Cerebellar cortex (tissue), 1 donor: ENCODE results near the gene RBMS2.

ENCODE experiments used
- DNase-seq: peaks from one replicate; pipeline ENCODE4 v3.0.0-alpha.2; 2015; ENCODE audit warnings: low spot score

Gene RBMS2

DNA sequence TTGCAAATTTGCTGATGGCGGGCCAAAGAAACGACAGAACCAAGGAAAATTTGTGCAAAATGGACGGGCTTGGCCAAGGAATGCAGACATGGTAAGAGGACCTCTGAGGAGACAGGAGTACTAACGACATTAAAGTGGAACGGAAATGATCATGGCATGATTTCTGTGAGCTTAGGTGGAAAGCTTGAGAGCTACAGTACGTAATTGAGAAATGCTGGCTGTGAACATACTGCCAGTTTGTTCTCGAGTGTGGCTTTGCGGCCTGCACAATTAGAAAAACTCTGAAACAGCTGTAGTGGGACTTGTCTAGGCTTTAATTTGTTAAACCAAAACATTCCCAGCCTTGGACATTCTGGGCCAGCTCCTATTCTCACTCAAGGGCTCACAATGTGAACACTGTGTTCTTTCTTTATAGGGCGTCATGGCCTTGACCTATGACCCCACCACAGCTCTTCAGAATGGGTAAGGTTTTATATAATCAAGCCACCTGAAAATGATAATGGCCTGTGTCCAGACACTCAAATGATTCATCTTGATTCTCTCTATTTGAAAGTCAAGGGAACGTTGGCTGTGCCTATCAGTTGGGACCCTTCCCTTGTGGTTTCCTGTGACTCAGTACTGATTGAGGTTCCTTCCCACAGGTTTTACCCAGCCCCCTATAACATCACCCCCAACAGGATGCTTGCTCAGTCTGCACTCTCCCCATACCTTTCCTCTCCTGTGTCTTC is 60.0 kb downstream of the RBMS2 start:
- DNase-seq, result no peak

DNA sequence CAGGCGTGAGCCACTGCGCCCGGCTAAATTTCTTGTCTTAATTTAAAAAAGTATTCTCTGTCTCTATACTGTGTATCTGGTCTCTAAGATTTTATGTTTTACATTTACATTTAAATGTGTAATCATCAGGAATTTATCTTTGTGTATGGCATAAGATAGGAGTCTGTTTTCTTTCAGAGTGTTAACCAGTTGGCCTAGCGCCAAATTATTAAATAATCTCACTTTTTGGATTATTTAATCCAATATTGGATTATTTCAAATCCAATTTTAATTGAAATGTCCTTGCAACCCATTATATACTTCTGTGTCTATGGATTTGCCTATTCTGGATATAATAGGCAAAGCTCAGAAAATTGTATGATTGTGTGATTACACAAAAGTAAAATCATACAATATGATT is 63.5 kb downstream of the RBMS2 start:
- no peak for DNase-seq

DNA sequence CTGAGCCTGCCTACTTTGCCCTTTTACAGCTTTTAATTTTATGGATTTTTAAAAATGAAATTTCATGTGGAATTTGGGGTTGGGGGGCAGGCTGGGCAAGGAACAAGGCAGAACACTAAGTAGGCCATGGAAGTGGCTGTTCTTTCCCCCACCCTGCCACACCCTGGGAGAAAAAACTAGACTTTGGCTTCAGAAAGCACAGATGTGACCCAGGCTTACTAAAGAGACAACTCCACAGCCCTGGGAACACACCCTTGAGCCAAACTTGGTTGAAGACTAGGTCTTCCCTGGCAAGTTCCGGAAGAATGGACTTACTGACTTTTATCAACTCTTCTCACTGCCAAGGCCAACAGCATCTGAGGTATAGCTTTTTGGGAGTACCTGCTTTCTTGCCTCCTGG is 68.2 kb downstream of the RBMS2 start:
- DNase-seq, result no peak

DNA sequence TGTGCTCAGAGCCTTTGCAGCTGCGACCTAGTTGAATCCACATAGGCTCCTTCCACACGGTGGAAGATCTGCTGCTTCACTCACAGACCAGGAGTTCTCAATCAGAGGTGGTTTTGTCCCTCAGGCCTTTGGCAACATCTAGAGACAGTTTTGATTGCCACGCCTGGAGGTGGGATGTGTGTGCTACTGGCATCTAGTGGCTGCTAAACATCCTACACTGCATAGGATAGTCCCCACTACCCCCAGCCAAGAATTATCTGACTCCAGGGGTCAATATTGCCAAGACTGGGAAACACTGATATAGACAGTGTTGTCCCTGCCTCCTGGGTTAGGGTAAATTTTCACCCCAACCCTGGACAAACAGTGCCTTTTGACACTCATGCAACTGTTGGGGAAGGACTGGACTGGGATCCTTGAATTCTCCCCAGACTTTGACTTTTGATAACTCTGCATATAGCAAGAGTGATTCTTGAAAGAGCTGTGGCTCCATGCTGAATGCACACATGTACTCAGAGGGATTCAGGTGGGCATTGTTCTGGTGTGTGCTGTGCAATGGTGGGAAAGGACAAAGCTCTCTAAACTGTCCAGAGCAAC is 68.7 kb downstream of the RBMS2 start:
- DNase-seq, result peak; percentile 40

DNA sequence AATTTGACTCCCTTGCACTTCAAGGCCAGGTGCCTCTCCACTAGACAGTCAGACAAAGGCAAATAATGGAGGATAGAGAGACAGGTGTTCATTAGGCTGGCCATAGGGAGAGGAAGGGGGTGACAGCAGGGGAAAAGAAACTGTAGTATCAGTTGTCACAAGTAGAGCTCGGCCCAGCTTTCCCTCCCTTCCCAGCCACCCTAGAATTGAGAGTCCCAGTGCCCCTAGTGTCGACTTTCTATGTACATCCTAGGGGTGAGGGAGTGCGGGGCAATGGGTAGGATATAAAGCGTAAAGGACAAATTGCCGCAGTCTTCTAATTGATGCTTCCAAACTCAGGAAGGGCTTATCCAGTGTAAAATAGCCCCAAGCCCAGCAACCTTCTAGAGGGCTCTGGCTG is 69.5 kb downstream of the RBMS2 start:
- no peak for DNase-seq

DNA sequence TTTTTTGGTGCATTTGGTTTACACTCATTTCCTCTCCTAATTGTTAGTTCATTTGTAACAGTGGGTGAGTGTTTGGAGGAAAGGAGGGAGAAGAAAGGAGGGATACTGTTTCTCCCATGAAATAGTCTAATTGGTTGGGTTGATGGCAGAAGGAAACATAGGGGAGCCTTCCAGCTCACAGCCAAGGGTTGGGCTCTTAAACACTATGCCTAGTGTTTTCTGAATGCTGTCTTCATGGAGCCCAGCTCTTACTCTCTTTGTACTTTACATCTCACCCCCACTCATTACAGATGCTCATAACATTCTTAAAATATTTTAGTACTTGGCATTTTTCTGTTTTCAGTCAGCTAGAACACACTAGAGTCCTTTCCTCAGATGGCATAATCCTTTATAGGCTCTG is 70.3 kb downstream of the RBMS2 start:
- DNase-seq, result no peak

DNA sequence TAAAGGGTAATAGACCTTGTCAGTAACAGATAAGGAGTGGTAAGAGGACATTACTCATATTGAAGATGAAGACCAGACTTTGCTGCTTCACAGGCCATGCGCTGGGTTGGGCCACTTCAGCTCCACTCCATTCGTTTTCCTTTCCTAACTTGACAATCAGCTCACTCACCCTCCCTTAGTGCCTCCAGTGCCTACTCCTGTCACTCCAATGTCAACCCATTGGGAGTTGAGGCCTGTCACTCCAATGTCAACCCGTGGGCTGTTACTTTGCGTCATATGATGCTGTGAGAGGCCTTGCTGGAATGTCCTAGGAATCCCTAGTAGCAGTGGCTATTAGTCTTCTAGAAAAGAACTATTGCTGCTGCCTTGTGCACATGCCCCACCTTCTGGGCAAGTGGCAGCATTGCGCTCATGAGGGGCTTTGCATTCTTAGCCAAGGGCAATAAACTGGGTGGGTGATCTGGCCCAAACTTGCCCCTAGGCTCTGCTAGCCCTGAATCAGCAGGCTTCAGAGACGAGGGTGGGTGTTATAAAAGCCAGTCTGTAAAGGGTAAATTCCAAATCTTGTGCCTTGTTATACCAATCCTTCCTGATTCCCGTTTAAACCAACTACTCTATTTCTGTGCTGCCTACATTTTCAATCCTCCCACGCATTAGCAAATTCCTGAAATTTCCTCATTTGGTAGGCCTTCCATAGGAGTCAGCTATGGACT is 72.4 kb downstream of the RBMS2 start:
- peak; percentile 67 for DNase-seq

DNA sequence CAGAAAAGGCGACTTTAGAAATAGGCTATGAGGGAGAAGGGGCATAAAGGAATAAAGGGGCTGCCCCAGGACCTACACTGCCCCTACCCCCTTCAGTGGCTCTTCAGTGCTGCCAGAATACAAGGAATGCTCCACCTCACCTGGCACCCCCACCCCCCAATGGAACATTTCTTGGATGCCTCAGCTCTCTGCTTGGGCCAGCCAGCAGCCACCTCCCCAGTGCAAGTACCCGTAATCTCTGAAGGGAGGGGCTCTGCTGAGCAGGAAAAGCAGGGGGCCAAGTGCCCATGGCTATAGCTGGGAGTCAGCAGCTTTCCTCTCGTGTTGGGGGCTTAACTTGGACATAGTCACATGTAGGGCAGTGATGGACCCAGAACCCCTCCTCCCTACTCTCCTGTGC is 75.2 kb downstream of the RBMS2 start:
- DNase-seq, result no peak

DNA sequence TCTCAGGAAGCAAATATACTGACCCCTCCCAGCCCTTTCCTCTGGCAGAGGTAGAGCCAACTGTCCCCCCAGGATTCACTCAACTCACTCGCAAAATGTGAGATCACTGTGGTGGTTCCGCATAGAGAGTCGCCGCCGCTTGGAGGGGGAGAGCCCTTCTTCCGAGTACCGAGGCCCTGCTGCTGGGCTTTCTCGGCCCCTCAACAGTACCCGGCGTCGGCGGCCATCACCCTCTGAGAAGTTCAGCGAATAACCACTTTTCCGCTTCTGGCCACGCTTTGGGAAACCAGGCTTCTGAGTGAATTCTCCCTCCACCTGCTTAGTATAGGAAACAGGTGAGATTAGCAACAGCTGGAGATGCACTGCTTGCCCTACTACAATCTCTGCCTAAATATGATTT is 77.4 kb downstream of the RBMS2 start:
- no peak for DNase-seq

DNA sequence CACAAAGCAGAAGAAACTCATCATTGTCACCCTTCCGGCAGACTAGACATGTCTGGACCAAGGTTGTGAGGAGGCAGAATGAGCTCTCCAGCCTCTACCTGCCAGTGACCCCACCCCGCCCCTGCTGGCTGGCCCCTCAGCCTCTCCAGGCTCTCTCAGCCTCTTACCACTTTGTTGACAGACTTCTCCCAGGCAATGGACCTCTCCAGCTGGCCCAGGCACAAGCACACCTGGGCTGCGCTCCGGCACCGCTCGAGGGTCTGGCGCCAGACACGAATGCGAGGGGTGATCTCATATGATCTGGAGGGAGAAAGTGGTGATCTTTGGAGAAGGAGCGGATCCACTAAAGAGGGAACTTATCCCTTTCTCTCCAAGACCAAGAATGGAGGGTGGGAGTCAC is 78.2 kb downstream of the RBMS2 start:
- DNase-seq, result no peak

DNA sequence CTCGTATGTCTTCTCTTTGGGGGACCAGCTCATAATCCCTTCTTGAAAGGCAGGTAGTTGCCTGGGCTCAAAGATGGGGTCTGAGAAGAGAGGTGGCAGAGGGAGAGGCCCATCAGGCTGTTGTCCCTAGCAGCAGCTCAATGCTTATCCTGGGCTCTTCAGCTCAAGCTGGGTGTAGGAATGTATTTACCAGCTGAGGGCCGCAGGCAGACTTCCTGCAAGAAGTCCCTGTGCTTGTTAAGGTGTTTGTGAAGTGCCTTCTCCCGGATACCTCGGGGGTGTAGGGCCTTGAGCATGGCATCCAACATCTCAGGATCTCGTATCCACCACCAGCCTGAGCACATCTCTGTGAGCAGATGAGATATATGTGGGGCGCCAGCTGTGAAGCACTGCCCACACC is 79.1 kb downstream of the RBMS2 start:
- no peak for DNase-seq

DNA sequence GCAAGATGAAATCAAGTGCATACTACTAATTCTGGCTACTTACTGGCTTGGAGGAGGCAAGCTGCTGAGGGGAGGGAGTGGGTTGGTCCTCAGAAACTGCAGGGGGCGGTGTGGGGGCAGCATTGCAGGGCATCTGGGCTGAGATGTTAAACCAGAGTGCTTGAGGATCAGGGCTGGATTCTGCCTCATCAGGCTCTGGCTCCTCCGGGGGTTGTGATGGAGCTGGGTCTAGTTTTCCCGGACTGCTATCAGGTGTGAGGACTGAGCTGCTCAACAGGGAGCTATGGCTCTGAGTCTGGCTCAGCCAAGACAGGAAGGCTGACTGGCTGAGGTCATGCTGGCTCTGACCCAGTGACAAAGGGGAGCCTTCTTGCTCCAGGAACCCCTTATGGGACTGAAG is 79.9 kb downstream of the RBMS2 start:
- DNase-seq, result peak; percentile 62

DNA sequence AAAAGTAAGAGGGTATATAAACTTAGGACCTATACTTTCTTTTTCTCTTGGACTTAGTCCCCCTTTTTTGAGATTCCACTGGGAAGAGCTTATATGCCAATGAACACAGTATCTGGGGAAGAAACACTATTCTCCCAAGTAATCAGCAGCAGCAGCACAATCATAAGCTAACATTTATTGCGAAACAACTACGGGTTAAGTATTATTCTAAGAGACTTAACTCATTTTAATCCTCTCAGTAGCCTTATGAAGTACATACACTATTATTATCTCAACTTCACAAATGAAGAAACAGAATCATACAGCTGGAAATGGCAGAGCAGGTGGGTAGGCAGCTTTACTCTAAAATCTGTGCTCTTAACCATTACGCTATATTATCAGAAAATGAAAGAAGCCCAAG is 80.6 kb downstream of the RBMS2 start:
- no peak for DNase-seq

DNA sequence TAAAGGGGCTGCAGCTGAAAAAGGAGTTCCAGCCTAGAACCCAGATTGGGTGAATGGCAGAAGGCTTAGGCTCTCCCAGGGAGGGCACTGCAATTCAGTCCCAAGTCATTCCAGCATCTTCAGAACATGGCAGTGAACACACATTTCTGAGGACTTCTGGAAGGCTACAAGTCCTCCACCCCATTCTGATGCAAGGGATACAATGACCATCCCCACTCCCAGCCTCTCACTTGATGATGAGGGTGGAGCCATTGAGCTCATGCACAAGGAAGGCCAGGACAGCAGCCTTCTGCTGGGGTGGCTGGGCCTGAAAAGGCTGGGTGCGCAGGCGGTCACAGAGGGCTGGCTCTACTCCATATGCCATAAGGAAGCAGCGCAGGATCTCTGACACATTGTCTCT is 82.7 kb downstream of the RBMS2 start:
- DNase-seq, result no peak

DNA sequence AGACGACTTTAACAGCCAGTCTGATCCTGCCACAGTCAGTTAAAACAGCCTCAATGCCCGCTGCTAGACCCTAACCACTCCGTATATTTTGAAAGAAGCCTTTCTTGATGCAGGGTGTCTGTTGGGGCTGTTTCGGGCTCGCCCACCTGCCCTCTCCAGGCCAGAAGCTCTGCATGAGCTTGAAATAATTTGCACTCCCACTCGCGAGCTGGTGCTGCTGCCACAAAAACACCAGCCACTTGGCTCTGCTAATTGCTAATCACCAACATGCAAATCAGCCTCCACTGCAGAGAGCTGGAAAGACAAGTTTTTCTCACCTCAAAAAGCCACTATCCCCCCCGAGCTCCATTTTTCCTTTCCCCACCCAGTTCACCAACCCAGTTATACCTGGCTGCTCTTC is 93.0 kb downstream of the RBMS2 start:
- DNase-seq, result no peak

DNA sequence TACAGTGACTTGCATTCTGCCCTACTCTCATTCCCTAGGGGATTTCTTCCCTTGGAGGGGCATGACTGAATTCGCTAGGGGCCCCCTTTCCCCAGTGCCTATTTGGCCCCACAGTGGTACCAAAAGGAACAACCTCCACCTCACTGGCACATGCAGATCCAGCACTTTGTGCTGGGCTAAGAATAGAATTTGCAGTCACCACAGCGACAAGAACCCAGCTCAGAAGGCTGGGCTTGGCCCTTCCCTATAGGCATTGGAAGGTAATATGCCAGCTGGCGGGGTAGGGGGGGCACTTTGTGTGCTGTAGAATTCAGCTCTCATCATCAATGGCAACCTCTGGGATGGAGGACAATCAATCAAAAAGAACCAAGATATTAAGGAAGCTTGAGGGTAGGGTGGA is 94.6 kb downstream of the RBMS2 start:
- DNase-seq, result no peak

DNA sequence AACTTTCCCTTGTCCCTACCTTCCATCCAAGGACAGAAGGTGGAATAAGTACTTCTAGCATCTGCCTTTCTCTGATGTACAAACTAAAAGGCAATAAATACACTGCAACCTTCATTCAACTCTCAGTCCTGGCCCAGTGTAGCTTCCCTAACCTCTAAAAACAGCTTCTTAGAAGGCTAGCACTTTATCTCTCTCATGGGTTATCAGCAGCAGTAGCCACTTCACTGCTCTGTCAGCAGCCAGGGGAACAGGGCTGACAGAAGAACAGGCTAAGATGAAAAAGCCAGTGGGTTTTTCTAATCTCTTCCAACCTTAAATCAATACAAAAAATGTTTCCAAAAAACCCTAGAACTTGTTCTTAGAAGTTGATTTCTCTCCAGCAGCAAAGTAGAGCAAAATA is 95.3 kb downstream of the RBMS2 start:
- DNase-seq, result no peak

DNA sequence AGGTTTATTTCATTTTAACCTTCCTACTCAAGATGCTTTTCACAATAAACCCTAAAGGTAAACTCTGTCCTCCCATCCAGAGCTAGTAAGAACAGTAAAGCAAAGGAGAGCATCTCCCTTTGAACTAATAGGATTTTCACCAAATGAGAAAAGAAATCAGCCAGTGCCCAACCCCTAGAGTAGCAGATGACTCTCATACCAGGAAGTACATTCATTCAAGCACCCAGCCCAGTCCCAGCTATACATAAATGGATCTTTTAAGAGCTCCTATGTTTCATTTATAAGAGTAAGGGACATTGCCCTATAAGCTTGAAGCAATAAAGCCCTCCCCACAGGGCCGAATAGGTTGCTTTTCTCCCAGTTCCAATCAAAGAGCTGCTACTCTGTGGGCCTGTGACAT is 100.9 kb downstream of the RBMS2 start:
- DNase-seq, result no peak

DNA sequence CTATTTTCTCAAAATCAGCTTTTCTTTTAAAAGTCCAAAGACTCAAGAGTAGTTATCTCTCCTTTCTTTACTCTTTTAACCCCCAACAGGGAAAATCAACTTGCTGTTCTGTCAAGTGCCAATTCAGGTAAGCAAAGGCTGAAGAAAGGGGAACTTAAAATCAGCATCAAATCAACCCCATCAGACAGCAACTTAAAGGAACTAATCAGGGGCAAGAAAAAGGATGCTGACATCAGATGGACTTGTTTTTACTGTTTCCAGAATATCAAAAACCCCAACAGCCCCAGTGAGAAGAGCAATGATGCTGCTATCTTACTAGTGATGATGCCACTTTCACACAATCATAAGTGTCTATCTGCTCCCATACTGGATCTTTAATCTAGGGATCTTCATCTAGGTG is 105.1 kb downstream of the RBMS2 start:
- no peak for DNase-seq

DNA sequence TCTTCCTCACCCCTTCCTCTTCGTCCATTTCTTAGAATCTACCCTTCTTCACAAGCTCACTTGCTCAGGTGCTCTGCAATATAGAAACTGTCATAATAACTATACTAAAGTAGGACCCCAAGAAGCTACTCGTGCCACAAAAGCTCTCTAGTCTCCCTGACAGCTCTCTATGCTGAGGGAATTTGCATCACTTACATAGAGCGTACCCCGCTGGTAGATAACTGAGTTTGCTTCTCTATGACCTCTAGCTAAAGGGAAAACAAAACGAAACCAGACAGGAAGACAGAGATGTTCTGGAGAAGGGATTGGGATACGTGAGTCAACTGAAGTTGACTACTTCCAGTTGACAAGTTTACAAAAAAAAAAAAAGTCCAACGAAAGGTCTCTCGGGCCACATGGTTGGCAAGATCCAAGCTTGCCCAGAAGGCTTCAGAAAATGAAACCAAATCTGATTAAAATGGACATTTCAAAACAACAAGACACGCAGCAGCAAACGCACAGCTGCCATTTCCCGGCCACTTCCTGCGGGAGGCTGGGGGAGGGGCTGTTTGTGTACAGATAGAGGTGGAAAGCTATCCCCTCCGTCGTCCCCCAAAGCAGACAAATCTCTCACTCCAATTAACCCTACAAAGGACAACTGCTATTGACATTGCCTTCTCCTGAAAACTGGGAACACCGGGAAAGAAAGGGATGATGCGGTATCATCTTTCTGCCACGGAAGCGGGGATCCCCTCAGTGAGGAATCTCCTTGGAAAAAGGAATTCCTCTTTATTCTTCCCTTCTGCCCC is 107.2 kb downstream of the RBMS2 start:
- DNase-seq, result peak; percentile 44

DNA sequence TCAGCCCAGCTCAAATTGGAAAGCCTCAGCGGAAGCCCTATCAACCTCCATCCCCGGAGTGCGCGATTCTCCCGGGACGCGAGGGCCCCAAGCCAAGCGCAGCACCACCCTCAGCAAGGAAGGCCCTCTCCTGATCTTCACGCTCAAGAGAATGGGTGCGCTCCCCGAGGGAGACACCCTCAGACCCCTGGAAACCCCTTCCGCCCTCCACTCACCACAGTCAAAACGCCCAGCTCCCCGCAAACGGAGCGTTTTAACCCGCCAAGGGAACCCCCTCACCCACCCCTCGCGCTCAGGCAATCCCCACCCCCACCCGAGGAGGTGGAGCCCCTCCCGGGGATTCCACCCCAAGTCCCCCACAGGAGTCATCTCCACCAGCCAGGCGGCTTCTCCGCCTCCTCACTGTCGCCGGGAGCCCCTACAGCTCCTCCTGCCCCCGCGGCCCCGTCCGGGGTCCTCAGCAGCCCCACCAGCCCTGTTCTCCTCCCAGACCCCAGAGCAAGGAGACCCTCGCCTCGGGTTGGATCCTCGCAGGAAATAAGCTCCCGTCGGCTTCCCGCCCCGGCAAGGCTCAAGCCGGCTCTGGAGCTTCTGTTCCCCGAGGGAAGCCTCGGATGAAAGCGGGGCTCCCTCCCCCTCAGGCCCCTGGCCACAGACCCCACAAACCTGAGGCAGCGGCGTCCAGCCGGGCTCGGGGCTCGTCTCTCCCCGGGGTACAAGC is 108.0 kb downstream of the RBMS2 start:
- no peak for DNase-seq

DNA sequence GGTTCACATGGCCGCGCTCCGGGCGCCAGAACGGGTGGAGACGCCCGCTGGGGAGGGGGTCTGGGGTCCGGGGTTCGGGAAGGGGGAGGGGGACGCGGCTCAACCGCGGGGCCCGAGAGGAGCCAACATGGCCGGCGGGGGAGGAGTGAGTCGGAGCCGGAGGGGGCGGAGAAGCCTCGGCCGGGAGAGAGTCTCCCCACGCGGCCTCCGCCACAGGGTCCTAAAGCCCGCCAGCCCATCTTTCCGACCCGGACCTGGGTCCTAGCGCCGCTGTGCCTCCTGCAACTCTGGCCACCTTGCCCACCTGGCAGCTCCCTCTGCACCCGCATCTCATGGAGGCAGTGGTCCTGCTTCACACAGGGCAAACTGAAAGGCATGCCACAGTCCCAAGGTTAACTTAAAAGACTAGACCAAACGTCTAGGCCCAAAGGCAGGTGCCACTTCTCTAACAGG is 108.6 kb downstream of the RBMS2 start, which contains the start of gene BAZ2A:
Gene BAZ2A, minus strand, starts transcription at position 147 of the 453 bp plus-strand sequence. CDS start 12,796 bp downstream, outside the sequence.
- peak; percentile 93 for DNase-seq
